Subcutaneous abdominal adipose tissue (tissue), 5 donors: ENCODE measurements around the gene BRINP3.

Source experiments
- H3K27ac ChIP-seq: one replicate; pipeline ENCODE4 v1.7.0; 2013; ENCODE audit warnings: low read depth, mild to moderate bottlenecking, inconsistent platforms, low read length, moderate library complexity
- H3K27me3 ChIP-seq, 5 donors: one replicate each; pipeline ENCODE4 v1.7.0; 2013; ENCODE audit warnings: low read length in 5 of 5, inconsistent platforms in 1 of 5; ENCODE audit not compliant: control insufficient read depth in 5 of 5, insufficient read depth in 4 of 5
- H3K36me3 ChIP-seq, 5 donors: one replicate each; pipeline ENCODE4 v1.7.0; 2013; ENCODE audit warnings: low read length in 5 of 5; ENCODE audit not compliant: control insufficient read depth in 5 of 5, insufficient read depth in 5 of 5
- H3K4me1 ChIP-seq, 5 donors: one replicate each; pipeline ENCODE4 v1.7.0; 2013; ENCODE audit warnings: low read length in 5 of 5, mild to moderate bottlenecking in 3 of 5, moderate library complexity in 1 of 5; ENCODE audit not compliant: control insufficient read depth in 5 of 5, insufficient read depth in 5 of 5
- H3K4me3 ChIP-seq, 5 donors: one replicate each; pipeline ENCODE4 v1.7.0; 2013; ENCODE audit warnings: low read length in 5 of 5, low read depth in 1 of 5
- H3K9ac ChIP-seq, 5 donors: one replicate each; pipeline ENCODE4 v1.7.0; 2013; ENCODE audit warnings: low read length in 5 of 5, mild to moderate bottlenecking in 4 of 5, moderate library complexity in 3 of 5
- H3K9me3 ChIP-seq, 5 donors: one replicate each; pipeline ENCODE4 v1.7.0; 2013; ENCODE audit warnings: low read length in 5 of 5; ENCODE audit not compliant: control insufficient read depth in 5 of 5
- donor health status: healthy.
- donor health status: healthy.
- donor health status: healthy.
- donor health status: healthy.
- donor health status: healthy.

The BRINP3 gene

GRCh38 chr1:190289897-190290296 is 187.8 kb downstream of the BRINP3 start:
- Histone ChIP-seq H3K4me1 (no peaks in the 10 kb centered on the region), H3K36me3 (no peaks in the 10 kb centered on the region), H3K27me3 (no peaks in the 10 kb centered on the region), H3K9ac (no peak overlapping the region), H3K27ac (no peak overlapping the region), H3K9me3 (peaks cover 0 to 1% (median 0%) of the 10 kb centered on the region in 5 donors), H3K4me3 (no peak overlapping the region)

GRCh38 chr1:190286111-190286510 is 191.6 kb downstream of the BRINP3 start:
- Histone ChIP-seq H3K4me1 (no peaks in the 10 kb centered on the region), H3K4me3 (no peak overlapping the region), H3K27me3 (no peaks in the 10 kb centered on the region), H3K36me3 (no peaks in the 10 kb centered on the region), H3K27ac (no peak overlapping the region), H3K9ac (no peak overlapping the region), H3K9me3 (no peaks in the 10 kb centered on the region)

GRCh38 chr1:190277107-190277506 is 200.6 kb downstream of the BRINP3 start:
- H3K27me3 ChIP-seq, result no peaks in the 10 kb centered on the region

GRCh38 chr1:190274721-190275120 is 202.9 kb downstream of the BRINP3 start:
- Histone ChIP-seq H3K9me3 (no peaks in the 10 kb centered on the region), H3K27ac (no peak overlapping the region), H3K4me3 (no peak overlapping the region), H3K27me3 (no peaks in the 10 kb centered on the region), H3K36me3 (no peaks in the 10 kb centered on the region), H3K9ac (no peak overlapping the region), H3K4me1 (no peaks in the 10 kb centered on the region)

More at GRCh38 chr1:190277107-190277506, 200.6 kb downstream of the BRINP3 start:
- H3K36me3 ChIP-seq, result no peaks in the 10 kb centered on the region
- no peak overlapping the region for H3K4me3 ChIP-seq
- H3K9ac ChIP-seq, result no peak overlapping the region
- H3K4me1 ChIP-seq, result no peaks in the 10 kb centered on the region
- H3K9me3 ChIP-seq, result no peaks in the 10 kb centered on the region
- H3K27ac ChIP-seq, result no peak overlapping the region

- H3K9ac ChIP-seq, result no peak overlapping the region
- H3K27me3 ChIP-seq, result no peaks in the 10 kb centered on the region
- H3K36me3 ChIP-seq, result no peaks in the 10 kb centered on the region
- no peaks in the 10 kb centered on the region for H3K4me1 ChIP-seq
- H3K9me3 ChIP-seq, result no peaks in the 10 kb centered on the region
- no peak overlapping the region for H3K27ac ChIP-seq
- no peak overlapping the region for H3K4me3 ChIP-seq
Observed at GRCh38 chr1:190273161-190273560, 204.5 kb downstream of the BRINP3 start.

GRCh38 chr1:190262538-190262937 is 215.1 kb downstream of the BRINP3 start:
- no peak overlapping the region for H3K27ac ChIP-seq
- no peaks in the 10 kb centered on the region for H3K36me3 ChIP-seq
- H3K9ac ChIP-seq, result no peak overlapping the region
- no peaks in the 10 kb centered on the region for H3K27me3 ChIP-seq
- H3K4me3 ChIP-seq, result no peak overlapping the region
- H3K4me1 ChIP-seq, result no peaks in the 10 kb centered on the region
- H3K9me3 ChIP-seq, result no peaks in the 10 kb centered on the region

GRCh38 chr1:190259424-190259823 is 218.2 kb downstream of the BRINP3 start:
- H3K9me3 ChIP-seq, result no peaks in the 10 kb centered on the region
- no peak overlapping the region for H3K9ac ChIP-seq
- H3K4me1 ChIP-seq, result no peaks in the 10 kb centered on the region
- H3K27me3 ChIP-seq, result no peaks in the 10 kb centered on the region
- H3K4me3 ChIP-seq, result no peak overlapping the region
- no peak overlapping the region for H3K27ac ChIP-seq
- H3K36me3 ChIP-seq, result no peaks in the 10 kb centered on the region

GRCh38 chr1:190258003-190258402 is 219.7 kb downstream of the BRINP3 start:
- no peaks in the 10 kb centered on the region for H3K9me3 ChIP-seq
- H3K9ac ChIP-seq, result no peak overlapping the region
- no peak overlapping the region for H3K27ac ChIP-seq

GRCh38 chr1:190252046-190252445 is 225.6 kb downstream of the BRINP3 start:
- Histone ChIP-seq H3K36me3 (no peaks in the 10 kb centered on the region), H3K4me3 (no peak overlapping the region), H3K27me3 (no peaks in the 10 kb centered on the region), H3K4me1 (no peaks in the 10 kb centered on the region), H3K9me3 (peaks cover 0 to 2% (median 0%) of the 10 kb centered on the region in 5 donors), H3K27ac (no peak overlapping the region), H3K9ac (no peak overlapping the region)

More at GRCh38 chr1:190258003-190258402, 219.7 kb downstream of the BRINP3 start:
- Histone ChIP-seq H3K27me3 (no peaks in the 10 kb centered on the region), H3K36me3 (no peaks in the 10 kb centered on the region), H3K4me3 (no peak overlapping the region), H3K4me1 (no peaks in the 10 kb centered on the region)

GRCh38 chr1:190250368-190250767 is 227.3 kb downstream of the BRINP3 start:
- Histone ChIP-seq H3K9ac (no peak overlapping the region), H3K4me1 (no peaks in the 10 kb centered on the region), H3K27me3 (no peaks in the 10 kb centered on the region), H3K27ac (no peak overlapping the region), H3K36me3 (no peaks in the 10 kb centered on the region), H3K9me3 (peaks cover 0 to 2% (median 0%) of the 10 kb centered on the region in 5 donors), H3K4me3 (no peak overlapping the region)

GRCh38 chr1:190244406-190244805 is 233.3 kb downstream of the BRINP3 start:
- H3K27me3 ChIP-seq, result no peaks in the 10 kb centered on the region
- H3K9me3 ChIP-seq, result no peaks in the 10 kb centered on the region
- H3K27ac ChIP-seq, result no peak overlapping the region
- H3K36me3 ChIP-seq, result no peaks in the 10 kb centered on the region
- H3K4me1 ChIP-seq, result no peaks in the 10 kb centered on the region
- H3K9ac ChIP-seq, result no peak overlapping the region
- H3K4me3 ChIP-seq, result no peak overlapping the region
